Breast epithelium (tissue), 4 donors: ENCODE measurements around the gene ZBTB43. TPM values are rescaled to one million over a fixed set of nuclear protein-coding genes. Genes with fewer than 3 reads are reported as not detected.
"Not testable (repeated sequence)": the region's sequence is repeated elsewhere in the genome, so short reads cannot be mapped to it uniquely, and the experiment has no call there.

ENCODE experiments used
- DNase-seq, 2 donors: peaks; one replicate each; pipeline ENCODE4 v3.0.0-alpha.2; 2019; ENCODE audit warnings: low spot score in 2 of 2
- H3K27ac ChIP-seq, 2 donors: fragments of 200-600 bp; sonication (generic) in 1 of 2; one replicate each; pipeline ENCODE4 v1.5.1; 2016 to 2019; ENCODE audit warnings: mild to moderate bottlenecking in 1 of 2
- H3K27me3 ChIP-seq, 2 donors: fragments of 200-600 bp; sonication (generic) in 1 of 2; one replicate each; pipeline versions ENCODE4 v1.5.1 to v1.6.0; 2017 to 2019; ENCODE audit warnings: control low read depth in 1 of 2, mild to moderate bottlenecking in 1 of 2
- H3K36me3 ChIP-seq: fragments of 200-600 bp; one replicate; pipeline ENCODE4 v1.5.1; 2019
- H3K4me1 ChIP-seq, 2 donors: fragments of 200-600 bp; sonication (generic); one replicate each; pipeline ENCODE4 v1.5.1; 2016 to 2019; ENCODE audit warnings: control low read depth in 1 of 2
- H3K4me3 ChIP-seq, 3 donors: fragments of 200-600 bp; sonication (generic); 1 replicate in 2 of 3; 2 replicates in 1 of 3; pipeline ENCODE4 v1.5.1; 2016 to 2019; ENCODE audit warnings: mild to moderate bottlenecking in 3 of 3, moderate library complexity in 2 of 3
- H3K9me3 ChIP-seq, 2 donors: fragments of 200-600 bp; sonication (generic) in 1 of 2; one replicate each; pipeline ENCODE4 v1.5.1; 2016 to 2019; ENCODE audit warnings: control low read depth in 1 of 2
- POLR2A ChIP-seq: fragments of 450-650 bp; IDR thresholded peaks from one replicate; pipeline ENCODE4 v1.6.1; 2016; ENCODE audit warnings: antibody characterized with exemption, mild to moderate bottlenecking, moderate library complexity
- POLR2AphosphoS5 ChIP-seq, 3 donors: sonication (generic); formaldehyde crosslinking; IDR thresholded peaks; one replicate each; pipeline ENCODE4 v1.6.1; 2017; ENCODE audit warnings: antibody characterized with exemption in 3 of 3
- intact Hi-C: fragments of 100-400 bp; cut with DNase I; formaldehyde crosslinking; loops from one replicate; pipeline ENCODE4 v1.15.1; 2023; ENCODE audit warnings: low total_unique reads
- total RNA-seq, 3 donors: library from RNA; depleted of rRNA; stranded (reverse); fragments of >200 nt; gene quantifications; one replicate each; pipeline ENCODE4 v1.1.0, GENCODE V29; 2016
- TF ChIP-seq, protein P1 (sequence below), 3 donors: fragments of 450-650 bp; IDR thresholded peaks; one replicate each; pipeline ENCODE4 v1.5.1; 2016 to 2017; ENCODE audit warnings: antibody characterized with exemption in 3 of 3, mild to moderate bottlenecking in 3 of 3, moderate library complexity in 3 of 3

ZBTB43 gene
- total RNA-seq, 3 donors from 2014 or later: 10.9 to 20.6 (median 13.1) TPM

GRCh38 chr9:126818482-126818881 is 13.6 kb downstream of the ZBTB43 start:
- H3K4me3 ChIP-seq: no peak overlapping the region
- DNase-seq: no peak
- peaks cover 2% of the 10 kb centered on the region for H3K36me3 ChIP-seq
- no peaks in the 10 kb centered on the region for H3K27me3 ChIP-seq
- intact Hi-C loops: no loop called here
- H3K9me3 ChIP-seq: peaks cover 16 to 28% of the 10 kb centered on the region in 2 donors
- no peaks in the 10 kb centered on the region for H3K4me1 ChIP-seq
- H3K27ac ChIP-seq: no peak overlapping the region
- no peak for TF ChIP-seq POLR2A
- TF ChIP-seq, protein P1, sequence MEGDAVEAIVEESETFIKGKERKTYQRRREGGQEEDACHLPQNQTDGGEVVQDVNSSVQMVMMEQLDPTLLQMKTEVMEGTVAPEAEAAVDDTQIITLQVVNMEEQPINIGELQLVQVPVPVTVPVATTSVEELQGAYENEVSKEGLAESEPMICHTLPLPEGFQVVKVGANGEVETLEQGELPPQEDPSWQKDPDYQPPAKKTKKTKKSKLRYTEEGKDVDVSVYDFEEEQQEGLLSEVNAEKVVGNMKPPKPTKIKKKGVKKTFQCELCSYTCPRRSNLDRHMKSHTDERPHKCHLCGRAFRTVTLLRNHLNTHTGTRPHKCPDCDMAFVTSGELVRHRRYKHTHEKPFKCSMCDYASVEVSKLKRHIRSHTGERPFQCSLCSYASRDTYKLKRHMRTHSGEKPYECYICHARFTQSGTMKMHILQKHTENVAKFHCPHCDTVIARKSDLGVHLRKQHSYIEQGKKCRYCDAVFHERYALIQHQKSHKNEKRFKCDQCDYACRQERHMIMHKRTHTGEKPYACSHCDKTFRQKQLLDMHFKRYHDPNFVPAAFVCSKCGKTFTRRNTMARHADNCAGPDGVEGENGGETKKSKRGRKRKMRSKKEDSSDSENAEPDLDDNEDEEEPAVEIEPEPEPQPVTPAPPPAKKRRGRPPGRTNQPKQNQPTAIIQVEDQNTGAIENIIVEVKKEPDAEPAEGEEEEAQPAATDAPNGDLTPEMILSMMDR (IDR thresholded peaks at IDR 0.05): no peak

- TF ChIP-seq POLR2AphosphoS5 (IDR thresholded peaks at IDR 0.05) (no peak), POLR2A (no peak)
- TF ChIP-seq, protein P1 (IDR thresholded peaks at IDR 0.05): no peak
- Histone ChIP-seq H3K36me3 (no peaks in the 10 kb centered on the region), H3K4me1 (no peaks in the 10 kb centered on the region), H3K27ac (no peak overlapping the region), H3K27me3 (no peaks in the 10 kb centered on the region), H3K9me3 (peaks cover 15 to 25% of the 10 kb centered on the region in 2 donors), H3K4me3 (no peak overlapping the region)
- intact Hi-C loops: no loop called here
- no peak for DNase-seq
Observed at GRCh38 chr9:126819482-126819881, 14.6 kb downstream of the ZBTB43 start.

GRCh38 chr9:126822278-126822677 is 17.4 kb downstream of the ZBTB43 start:
- Histone ChIP-seq H3K27me3 (no peaks in the 10 kb centered on the region), H3K36me3 (no peaks in the 10 kb centered on the region), H3K4me1 (no peaks in the 10 kb centered on the region), H3K9me3 (peaks cover 11 to 21% of the 10 kb centered on the region in 2 donors), H3K27ac (no peak overlapping the region), H3K4me3 (no peak overlapping the region)
- intact Hi-C loops: no loop called here
- DNase-seq: no peak
- TF ChIP-seq POLR2A: no peak
- TF ChIP-seq POLR2AphosphoS5 (IDR thresholded peaks at IDR 0.05): no peak
- TF ChIP-seq, protein P1 (IDR thresholded peaks at IDR 0.05): no peak

- Histone ChIP-seq H3K9me3 (peaks cover 11 to 21% of the 10 kb centered on the region in 2 donors), H3K4me3 (no peak overlapping the region), H3K4me1 (no peaks in the 10 kb centered on the region), H3K27me3 (no peaks in the 10 kb centered on the region), H3K27ac (no peak overlapping the region), H3K36me3 (no peaks in the 10 kb centered on the region)
- intact Hi-C loops: no loop called here
- TF ChIP-seq POLR2A (no peak), POLR2AphosphoS5 (IDR thresholded peaks at IDR 0.05) (no peak)
- TF ChIP-seq, protein P1 (IDR thresholded peaks at IDR 0.05): no peak
- DNase-seq: no peak
Observed at GRCh38 chr9:126822873-126823272, 18.0 kb downstream of the ZBTB43 start.

DNA sequence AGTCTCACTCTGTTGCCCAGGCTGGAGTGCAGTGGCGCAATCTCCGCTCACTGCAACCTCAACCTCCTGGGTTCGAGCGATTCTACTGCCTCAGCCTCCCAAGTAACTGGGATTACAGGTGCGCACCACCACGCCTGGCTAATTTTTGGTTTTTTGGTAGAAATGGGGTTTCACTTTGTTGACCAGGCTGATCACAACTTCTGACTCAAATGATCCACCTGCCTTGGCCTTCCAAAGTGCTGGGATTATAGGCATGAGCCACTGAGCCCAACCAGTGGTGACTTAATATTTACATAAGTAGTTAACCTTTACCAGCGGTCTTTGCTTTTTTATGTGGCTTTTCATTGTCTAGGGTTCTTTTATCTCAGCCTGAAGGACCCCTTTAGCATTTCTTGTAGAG is 19.2 kb downstream of the ZBTB43 start:
- H3K4me3 ChIP-seq, H3K27me3 ChIP-seq, H3K27ac ChIP-seq, DNase-seq, H3K4me1 ChIP-seq, H3K9me3 ChIP-seq, H3K36me3 ChIP-seq, intact Hi-C loops: not testable (repeated sequence)

- H3K4me3 ChIP-seq: no peak overlapping the region
- H3K27me3 ChIP-seq: no peaks in the 10 kb centered on the region
- no peaks in the 10 kb centered on the region for H3K4me1 ChIP-seq
- no peaks in the 10 kb centered on the region for H3K36me3 ChIP-seq
- TF ChIP-seq POLR2AphosphoS5 (IDR thresholded peaks at IDR 0.05): no peak
- TF ChIP-seq POLR2A: no peak
- TF ChIP-seq, protein P1 (IDR thresholded peaks at IDR 0.05): no peak
- no peak overlapping the region for H3K27ac ChIP-seq
- no peak for DNase-seq
- intact Hi-C loops: loop anchor here (5.0 kb wide), 1 partner anchor 595 kb away; no protein-coding TSS in a partner anchor
- no peaks in the 10 kb centered on the region for H3K9me3 ChIP-seq
Observed at GRCh38 chr9:126827227-126827626, 22.4 kb downstream of the ZBTB43 start.
